Panc1 (cell line): ENCODE measurements around the gene SLFN5. TPM values are rescaled to one million over a fixed set of nuclear protein-coding genes. Genes with fewer than 3 reads are reported as not detected.

Source experiments
- ATAC-seq: fragments of 200-7000 bp; cut with Tn5 transposase; 2 replicates; pipeline ENCODE4 v1.9.1; 2020; ENCODE audit warnings: mild to moderate bottlenecking, moderate library complexity
- BruUV-seq: library from RNA; stranded (reverse); fragments of 400-500 nt; replicated peaks from 2 replicates; lab custom pipeline; 2021; lab: Mats Ljungman, UMichigan
- CTCF ChIA-PET: fragments of 300-600 bp; sonication (Branson Sonifier 250); formaldehyde crosslinking; loops from one replicate; lab custom pipeline; 2022; ENCODE audit warnings: antibody characterized with exemption; lab: Charles Lee
- POLR2A ChIA-PET: fragments of 300-600 bp; sonication (Branson Sonifier 250); formaldehyde crosslinking; loops from one replicate; lab custom pipeline; 2022; ENCODE audit warnings: antibody characterized with exemption; lab: Charles Lee
- DNase-seq: peaks from one replicate; pipeline ENCODE4 v3.0.0-alpha.2; 2010; ENCODE audit warnings: low read depth, low spot score
- H3K27ac ChIP-seq: 2 replicates; pipeline ENCODE4 v1.5.1; 2011; ENCODE audit warnings: mild to moderate bottlenecking, low read length, inconsistent platforms
- H3K27me3 ChIP-seq: fragments of 200-500 bp; sonication (Bioruptor generic); 2 replicates; pipeline ENCODE4 v1.6.0; 2014; ENCODE audit warnings: low read length, inconsistent platforms; ENCODE audit not compliant: control insufficient read depth, insufficient read depth
- H3K36me3 ChIP-seq: fragments of 200-500 bp; sonication (Bioruptor generic); 2 replicates; pipeline ENCODE4 v1.5.1; 2014; ENCODE audit warnings: inconsistent platforms, mild to moderate bottlenecking, low read length, moderate library complexity; ENCODE audit not compliant: control insufficient read depth, insufficient read depth
- H3K4me1 ChIP-seq: 2 replicates; pipeline ENCODE4 v1.5.1; 2011; ENCODE audit warnings: inconsistent platforms, mild to moderate bottlenecking, low read length, moderate library complexity; ENCODE audit not compliant: control insufficient read depth, insufficient read depth
- H3K4me3 ChIP-seq, 2 experiments: 2 replicates each; pipeline ENCODE4 v1.5.1; 2011 to 2012; ENCODE audit warnings: low read depth in 2 of 2, low read length in 2 of 2, mild to moderate bottlenecking in 2 of 2, inconsistent platforms in 1 of 2, moderate library complexity in 1 of 2
- H3K9me3 ChIP-seq: fragments of 200-500 bp; sonication (Bioruptor generic); 2 replicates; pipeline ENCODE4 v1.5.1; 2014; ENCODE audit warnings: low read depth, mild to moderate bottlenecking, inconsistent platforms, low read length, moderate library complexity; ENCODE audit not compliant: control insufficient read depth, insufficient read depth
- CTCF ChIP-seq: fragments of 450-650 bp; IDR thresholded peaks from 2 replicates; pipeline ENCODE4 v1.5.1; 2017; ENCODE audit warnings: mild to moderate bottlenecking
- POLR2AphosphoS5 ChIP-seq: IDR thresholded peaks from 2 replicates; pipeline ENCODE4 v1.6.1; 2012; ENCODE audit warnings: mild to moderate bottlenecking, low read depth, low read length, moderate library complexity
- REST ChIP-seq, 2 experiments: IDR thresholded peaks; 2 replicates each; pipeline ENCODE4 v1.6.1; 2011 to 2012; ENCODE audit warnings: low read depth in 2 of 2, control low read depth in 1 of 2, low read length in 1 of 2, mild to moderate bottlenecking in 1 of 2, moderate library complexity in 1 of 2; ENCODE audit not compliant: insufficient read depth in 1 of 2
- SIN3A ChIP-seq: IDR thresholded peaks from 2 replicates; pipeline ENCODE4 v1.6.1; 2012; ENCODE audit warnings: low read depth, mild to moderate bottlenecking, low read length, moderate library complexity, borderline replicate concordance; ENCODE audit not compliant: insufficient read depth
- TCF7L2 ChIP-seq: IDR thresholded peaks from 2 replicates; pipeline ENCODE4 v1.6.1; 2011; ENCODE audit warnings: mild to moderate bottlenecking, low read depth, low read length, inconsistent platforms
- in situ Hi-C: cut with HindIII; loops from 2 replicates; pipeline ENCODE4 v1.10.0; 2016; ENCODE audit warnings: low sequenced_read_pairs, low pct_unique_long_range_greater_than_20kb
- intact Hi-C: fragments of 100-400 bp; cut with micrococcal nuclease; formaldehyde crosslinking; loops from one replicate; pipeline ENCODE4 v1.10.0; 2022; ENCODE audit not compliant: unreplicated experiment
- total RNA-seq: library from RNA; stranded (reverse); gene quantifications from one replicate; pipeline ENCODE4 v1.2.1, GENCODE V29; 2021; ENCODE audit not compliant: unreplicated experiment

Gene SLFN5
- total RNA-seq, 1 experiment from 2014 or later: 5.4 TPM

GRCh38 chr17:35257208-35257659 lies 14.4 kb downstream of the SLFN5 start:
- peak; percentile 61 for ATAC-seq
- intact Hi-C loops (no loop called here), in situ Hi-C loops (no loop called here)
- TF ChIP-seq SIN3A (no peak), TCF7L2 (no peak), REST (IDR thresholded peaks at IDR 0.05; ENCODE audit: insufficient read depth in 1 of 2, low read depth in 2 of 2, low read length in 1 of 2) (no peak), CTCF (no peak), POLR2AphosphoS5 (no peak; the same call in 1 of the 2 replicates)
- BruUV-seq: no TSS peak
- H3K4me3 ChIP-seq: no peak overlapping the region
- no peak for DNase-seq
- ChIA-PET POLR2A (interaction anchor here (0.6 to 0.7 kb wide), 3 partner anchors 118 to 283 kb away, joined by 3 to 6 read pairs (median 3); no protein-coding TSS in a partner anchor), CTCF (interaction anchor here (0.7 kb wide), 1 partner anchor 75 kb away, joined by 3 read pairs; no protein-coding TSS in a partner anchor)
- peaks cover 14% of the 10 kb centered on the region for H3K4me1 ChIP-seq
- no peaks in the 10 kb centered on the region for H3K9me3 ChIP-seq
- H3K27ac ChIP-seq: no peak overlapping the region
- H3K36me3 ChIP-seq: no peaks in the 10 kb centered on the region
- H3K27me3 ChIP-seq: no peaks in the 10 kb centered on the region

- ChIA-PET CTCF (no interaction called here), POLR2A (no interaction called here)
- intact Hi-C loops: no loop called here
- H3K27me3 ChIP-seq: no peaks in the 10 kb centered on the region
- no peaks in the 10 kb centered on the region for H3K9me3 ChIP-seq
- ATAC-seq (no peak), DNase-seq (no peak)
- H3K27ac ChIP-seq: no peak overlapping the region
- no TSS peak for BruUV-seq
- TF ChIP-seq TCF7L2: no peak
- no peak for TF ChIP-seq REST (IDR thresholded peaks at IDR 0.05; ENCODE audit: insufficient read depth in 1 of 2, low read depth in 2 of 2, low read length in 1 of 2)
- TF ChIP-seq POLR2AphosphoS5: no peak
- TF ChIP-seq CTCF: no peak
- TF ChIP-seq SIN3A: no peak
- no peaks in the 10 kb centered on the region for H3K36me3 ChIP-seq
- peaks cover 14% of the 10 kb centered on the region for H3K4me1 ChIP-seq
- in situ Hi-C loops: no loop called here
- H3K4me3 ChIP-seq: no peak overlapping the region
Measured at GRCh38 chr17:35259001-35259400, 16.1 kb downstream of the SLFN5 start.
